ENCODE measurements around the gene CWC25. TPM values are rescaled to one million over a fixed set of nuclear protein-coding genes. Genes with fewer than 3 reads are reported as not detected.
"Not testable (repeated sequence)": the region's sequence is repeated elsewhere in the genome, so short reads cannot be mapped to it uniquely, and the experiment has no call there.

The CWC25 gene
- total RNA-seq, 1 experiment from 2014 or later, result 14.1 TPM

DNA sequence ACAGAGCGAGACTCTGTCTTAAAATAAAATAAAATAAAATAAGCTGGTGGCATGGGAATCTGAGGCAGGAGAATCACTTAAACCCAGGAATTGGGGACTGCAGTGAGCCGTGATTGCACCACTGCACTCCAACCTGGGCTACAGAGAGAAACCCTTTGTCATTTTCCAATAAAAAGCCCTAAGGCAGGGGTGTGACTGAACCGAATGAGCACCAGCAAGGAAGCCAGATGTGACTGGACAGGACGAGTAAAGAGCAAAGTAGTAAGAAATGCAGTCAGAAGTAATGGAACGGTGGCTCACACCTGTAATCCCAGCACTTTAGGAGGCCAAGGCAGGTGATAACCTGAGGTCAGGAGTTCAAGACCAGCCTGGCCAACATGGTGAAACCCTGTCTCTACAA is 32.1 kb upstream of the CWC25 start:
- DNase-seq (ENCODE audit: low spot score), result no peak
- CTCF ChIA-PET, result no interaction called here
- H3K27me3 ChIP-seq (replicated peaks; ENCODE audit: insufficient read depth, low read depth, low read length, poor library complexity), result no peaks in the 10 kb centered on the region
- BruUV-seq (replicated peaks), result no TSS peak
- H3K9me3 ChIP-seq (ENCODE audit: low read depth, low read length, poor library complexity, severe bottlenecking), result no peaks in the 10 kb centered on the region
- no peak for TF ChIP-seq EZH2 (IDR thresholded peaks at IDR 0.05; ENCODE audit: borderline replicate concordance, low read depth, low read length, poor library complexity, severe bottlenecking)
- TF ChIP-seq, protein P1, sequence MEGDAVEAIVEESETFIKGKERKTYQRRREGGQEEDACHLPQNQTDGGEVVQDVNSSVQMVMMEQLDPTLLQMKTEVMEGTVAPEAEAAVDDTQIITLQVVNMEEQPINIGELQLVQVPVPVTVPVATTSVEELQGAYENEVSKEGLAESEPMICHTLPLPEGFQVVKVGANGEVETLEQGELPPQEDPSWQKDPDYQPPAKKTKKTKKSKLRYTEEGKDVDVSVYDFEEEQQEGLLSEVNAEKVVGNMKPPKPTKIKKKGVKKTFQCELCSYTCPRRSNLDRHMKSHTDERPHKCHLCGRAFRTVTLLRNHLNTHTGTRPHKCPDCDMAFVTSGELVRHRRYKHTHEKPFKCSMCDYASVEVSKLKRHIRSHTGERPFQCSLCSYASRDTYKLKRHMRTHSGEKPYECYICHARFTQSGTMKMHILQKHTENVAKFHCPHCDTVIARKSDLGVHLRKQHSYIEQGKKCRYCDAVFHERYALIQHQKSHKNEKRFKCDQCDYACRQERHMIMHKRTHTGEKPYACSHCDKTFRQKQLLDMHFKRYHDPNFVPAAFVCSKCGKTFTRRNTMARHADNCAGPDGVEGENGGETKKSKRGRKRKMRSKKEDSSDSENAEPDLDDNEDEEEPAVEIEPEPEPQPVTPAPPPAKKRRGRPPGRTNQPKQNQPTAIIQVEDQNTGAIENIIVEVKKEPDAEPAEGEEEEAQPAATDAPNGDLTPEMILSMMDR (conservative IDR thresholded peaks at IDR 0.05; ENCODE audit: low read depth, low read length), result no peak
- peaks cover 8% of the 10 kb centered on the region for H3K36me3 ChIP-seq (ENCODE audit: insufficient read depth, low read length, poor library complexity, severe bottlenecking)
- intact Hi-C loops (cut with micrococcal nuclease; ENCODE audit: unreplicated experiment), result no loop called here
- POLR2A ChIA-PET (ENCODE audit: low non-redundant PET), result no interaction called here
- H3K4me1 ChIP-seq (ENCODE audit: insufficient read depth, low read length, poor library complexity, severe bottlenecking), result no peaks in the 10 kb centered on the region
- no peak overlapping the region for H3K4me3 ChIP-seq (ENCODE audit: low read depth, low read length, poor library complexity, severe bottlenecking)
- H3K27ac ChIP-seq (ENCODE audit: low read depth, low read length, poor library complexity, severe bottlenecking), result no peak overlapping the region

GRCh38 chr17:38855101-38855714 is 30.1 kb upstream of the CWC25 start:
- intact Hi-C loops (cut with micrococcal nuclease; ENCODE audit: unreplicated experiment); DNase-seq (ENCODE audit: low spot score); CTCF ChIA-PET; H3K27me3 ChIP-seq (replicated peaks; ENCODE audit: insufficient read depth, low read depth, low read length, poor library complexity); H3K4me1 ChIP-seq (ENCODE audit: insufficient read depth, low read length, poor library complexity, severe bottlenecking); BruUV-seq (replicated peaks); H3K27ac ChIP-seq (ENCODE audit: low read depth, low read length, poor library complexity, severe bottlenecking); H3K4me3 ChIP-seq (ENCODE audit: low read depth, low read length, poor library complexity, severe bottlenecking); H3K9me3 ChIP-seq (ENCODE audit: low read depth, low read length, poor library complexity, severe bottlenecking); POLR2A ChIA-PET (ENCODE audit: low non-redundant PET): not testable (repeated sequence)
- H3K36me3 ChIP-seq (ENCODE audit: insufficient read depth, low read length, poor library complexity, severe bottlenecking), result peaks cover 28% of the 10 kb centered on the region

- Histone ChIP-seq H3K27ac (ENCODE audit: low read depth, low read length, poor library complexity, severe bottlenecking) (peak within 1 kb of the TSS; percentile 89), H3K36me3 (ENCODE audit: insufficient read depth, low read length, poor library complexity, severe bottlenecking) (peaks cover 45% of the 10 kb centered on the region), H3K27me3 (replicated peaks; ENCODE audit: insufficient read depth, low read depth, low read length, poor library complexity) (no peaks in the 10 kb centered on the region), H3K4me3 (ENCODE audit: low read depth, low read length, poor library complexity, severe bottlenecking) (peak within 1 kb of the TSS; percentile 64), H3K9me3 (ENCODE audit: low read depth, low read length, poor library complexity, severe bottlenecking) (no peaks in the 10 kb centered on the region), H3K4me1 (ENCODE audit: insufficient read depth, low read length, poor library complexity, severe bottlenecking) (no peaks in the 10 kb centered on the region)
- POLR2A ChIA-PET (ENCODE audit: low non-redundant PET), result interaction anchor here (0.6 to 1.3 kb wide), 4 partner anchors 16 to 152 kb away, joined by 3 to 5 read pairs (median 4); partner anchors contain the start of gene LASP1
- TSS peak; percentile 99 for BruUV-seq (replicated peaks)
- peak; percentile 94 for DNase-seq (ENCODE audit: low spot score)
- TF ChIP-seq EZH2 (IDR thresholded peaks at IDR 0.05; ENCODE audit: borderline replicate concordance, low read depth, low read length, poor library complexity, severe bottlenecking), result no peak
- TF ChIP-seq, protein P1 (conservative IDR thresholded peaks at IDR 0.05; ENCODE audit: low read depth, low read length), result no peak
- CTCF ChIA-PET, result no interaction called here
- intact Hi-C loops (cut with micrococcal nuclease; ENCODE audit: unreplicated experiment), result no loop called here
Observed at GRCh38 chr17:38853292-38854219, 28.4 kb upstream of the CWC25 start, which contains the start of gene RPL23. RPL23 (minus strand) TSS chr17:38853721; CDS start chr17:38853710, 11 bp downstream.
